Lung (tissue), 12 donors: ENCODE results near the gene PKP1. TPM values are rescaled to one million over a fixed set of nuclear protein-coding genes. Genes with fewer than 3 reads are reported as not detected.

Experiments used
- ATAC-seq: fragments of 200-7000 bp; cut with Tn5 transposase; one replicate; pipeline ENCODE4 v1.9.1; 2020; ENCODE audit warnings: moderate number of reproducible peaks; ENCODE audit not compliant: insufficient read depth, low FRiP score
- DNase-seq, 3 donors: peaks; one replicate each; pipeline ENCODE4 v3.0.0-alpha.2; 2013 to 2017
- H3K27ac ChIP-seq, 2 donors: one replicate each; pipeline ENCODE4 v1.5.1; 2013; ENCODE audit warnings: mild to moderate bottlenecking in 2 of 2, moderate library complexity in 2 of 2, control low read depth in 1 of 2, inconsistent platforms in 1 of 2, low read depth in 1 of 2, low read length in 1 of 2
- H3K27me3 ChIP-seq, 3 donors: one replicate each; pipeline ENCODE4 v1.5.1; 2013; ENCODE audit warnings: low read length in 2 of 3; ENCODE audit not compliant: control insufficient read depth in 3 of 3, insufficient read depth in 3 of 3
- H3K36me3 ChIP-seq, 4 donors: one replicate each; pipeline ENCODE4 v1.5.1; 2013; ENCODE audit warnings: low read length in 4 of 4, mild to moderate bottlenecking in 1 of 4, moderate library complexity in 1 of 4; ENCODE audit not compliant: control insufficient read depth in 4 of 4, insufficient read depth in 4 of 4
- H3K4me1 ChIP-seq, 5 donors: one replicate each; pipeline ENCODE4 v1.5.1; 2013; ENCODE audit warnings: low read length in 5 of 5, mild to moderate bottlenecking in 2 of 5, moderate library complexity in 1 of 5; ENCODE audit not compliant: control insufficient read depth in 5 of 5, insufficient read depth in 5 of 5
- H3K4me3 ChIP-seq: one replicate; pipeline ENCODE4 v1.5.1; 2013; ENCODE audit warnings: mild to moderate bottlenecking, control low read depth, moderate library complexity
- H3K9ac ChIP-seq, 2 donors: one replicate each; pipeline ENCODE4 v1.5.1; 2013; ENCODE audit warnings: low read length in 2 of 2, control low read depth in 1 of 2; ENCODE audit not compliant: insufficient read depth in 1 of 2
- H3K9me3 ChIP-seq, 4 donors: one replicate each; pipeline ENCODE4 v1.5.1; 2013; ENCODE audit warnings: low read length in 3 of 4, mild to moderate bottlenecking in 1 of 4, moderate library complexity in 1 of 4; ENCODE audit not compliant: control insufficient read depth in 4 of 4, insufficient read depth in 3 of 4
- WGBS, 2 donors: extraction: QIAGEN DNeasy Blood & Tissue Kit; methylation state at CpG; one replicate each; pipeline ENCODE4 v1.1.7; 2013; 5-methylcytosine and 5-hydroxymethylcytosine counted together
- polyA plus RNA-seq, 2 donors: library from polyadenylated mRNA; stranded (reverse); fragments of 200-250 nt; gene quantifications; one replicate each; pipeline ENCODE4 v1.2.1, GENCODE V29; 2013
- total RNA-seq, 2 donors: library from RNA; depleted of rRNA in 1 of 2; stranded (reverse); fragments of >200 nt in 1 of 2; gene quantifications; one replicate each; pipeline ENCODE4 v1.2.1, GENCODE V29; 2014 to 2021
- TF ChIP-seq, protein P1 (sequence below): IDR thresholded peaks from 2 replicates; pipeline ENCODE4 v1.5.1; 2012; ENCODE audit warnings: mild to moderate bottlenecking; ENCODE audit errors: control extremely low read depth, extremely low read depth
- donor health status: control.
- donor health status: control.
- donor health status: Bipolar disorder and iron deficiency.
- donor health status: healthy.
- donor health status: DM: yes; HTN: yes; CAD: no.

Gene PKP1
- total and polyA plus RNA-seq, 4 donors = 0.88 to 14.2 (median 3.1) TPM

DNA sequence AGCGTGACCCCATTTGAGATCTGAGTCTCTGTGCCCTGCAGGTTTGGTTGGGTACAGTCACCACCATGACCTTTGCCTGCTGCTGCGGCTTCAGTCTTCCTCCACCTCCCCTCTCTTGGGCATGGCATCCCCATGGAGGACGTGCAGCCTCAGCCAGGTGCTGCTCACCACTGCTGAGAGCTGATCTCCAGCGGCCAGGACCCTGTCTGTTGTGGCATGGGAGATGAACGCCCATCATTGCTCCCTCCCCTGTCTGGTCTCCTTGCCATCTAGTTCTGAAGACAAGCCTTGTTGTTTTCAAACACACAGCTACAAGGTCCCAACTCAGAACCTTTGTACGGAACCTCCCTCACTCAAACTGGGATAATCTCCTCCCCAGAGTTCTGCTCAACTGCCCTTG is 19.2 kb upstream of the PKP1 start:
- no peak overlapping the region for H3K9ac ChIP-seq
- 91 to 92% methylated on average over 6 of the region's 6 CpGs for WGBS, 2 donors
- no peaks in the 10 kb centered on the region for H3K9me3 ChIP-seq
- TF ChIP-seq, protein P1, sequence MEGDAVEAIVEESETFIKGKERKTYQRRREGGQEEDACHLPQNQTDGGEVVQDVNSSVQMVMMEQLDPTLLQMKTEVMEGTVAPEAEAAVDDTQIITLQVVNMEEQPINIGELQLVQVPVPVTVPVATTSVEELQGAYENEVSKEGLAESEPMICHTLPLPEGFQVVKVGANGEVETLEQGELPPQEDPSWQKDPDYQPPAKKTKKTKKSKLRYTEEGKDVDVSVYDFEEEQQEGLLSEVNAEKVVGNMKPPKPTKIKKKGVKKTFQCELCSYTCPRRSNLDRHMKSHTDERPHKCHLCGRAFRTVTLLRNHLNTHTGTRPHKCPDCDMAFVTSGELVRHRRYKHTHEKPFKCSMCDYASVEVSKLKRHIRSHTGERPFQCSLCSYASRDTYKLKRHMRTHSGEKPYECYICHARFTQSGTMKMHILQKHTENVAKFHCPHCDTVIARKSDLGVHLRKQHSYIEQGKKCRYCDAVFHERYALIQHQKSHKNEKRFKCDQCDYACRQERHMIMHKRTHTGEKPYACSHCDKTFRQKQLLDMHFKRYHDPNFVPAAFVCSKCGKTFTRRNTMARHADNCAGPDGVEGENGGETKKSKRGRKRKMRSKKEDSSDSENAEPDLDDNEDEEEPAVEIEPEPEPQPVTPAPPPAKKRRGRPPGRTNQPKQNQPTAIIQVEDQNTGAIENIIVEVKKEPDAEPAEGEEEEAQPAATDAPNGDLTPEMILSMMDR = no peak
- peaks cover 0 to 2% (median 2%) of the 10 kb centered on the region in 3 donors for H3K27me3 ChIP-seq
- no peaks in the 10 kb centered on the region for H3K36me3 ChIP-seq
- no peak for DNase-seq
- no peak for ATAC-seq
- no peak overlapping the region for H3K27ac ChIP-seq
- peaks cover 0 to 20% (median 9%) of the 10 kb centered on the region in 5 donors for H3K4me1 ChIP-seq
- no peak overlapping the region for H3K4me3 ChIP-seq

DNA sequence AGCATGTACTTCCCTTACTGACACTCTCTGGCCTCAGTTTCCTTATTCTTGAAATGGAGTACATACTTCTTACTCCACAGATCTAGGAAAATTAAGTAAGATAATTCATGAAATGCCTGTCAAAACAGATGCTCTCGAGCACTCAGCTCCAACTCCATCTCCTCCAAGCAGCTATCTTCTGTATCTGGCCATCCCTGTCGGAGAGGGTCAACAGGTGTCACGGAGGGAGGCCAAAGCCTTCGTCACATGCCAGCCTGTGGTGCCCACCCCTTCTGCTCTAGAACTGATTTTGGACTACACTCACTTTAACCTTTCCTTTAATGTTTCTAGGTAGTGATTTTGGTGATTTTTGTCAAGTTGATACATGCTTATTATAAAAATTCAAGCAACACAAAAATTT is 18.8 kb upstream of the PKP1 start:
- WGBS, 2 donors = 91 to 93% methylated on average over 4 of the region's 4 CpGs
- H3K27me3 ChIP-seq = peaks cover 0 to 2% (median 2%) of the 10 kb centered on the region in 3 donors
- TF ChIP-seq, protein P1 = no peak
- H3K27ac ChIP-seq = no peak overlapping the region
- H3K9me3 ChIP-seq = no peaks in the 10 kb centered on the region
- no peaks in the 10 kb centered on the region for H3K36me3 ChIP-seq
- no peak for DNase-seq
- no peak overlapping the region for H3K9ac ChIP-seq
- no peak for ATAC-seq
- H3K4me3 ChIP-seq = no peak overlapping the region
- H3K4me1 ChIP-seq = peaks cover 0 to 17% (median 9%) of the 10 kb centered on the region in 5 donors

DNA sequence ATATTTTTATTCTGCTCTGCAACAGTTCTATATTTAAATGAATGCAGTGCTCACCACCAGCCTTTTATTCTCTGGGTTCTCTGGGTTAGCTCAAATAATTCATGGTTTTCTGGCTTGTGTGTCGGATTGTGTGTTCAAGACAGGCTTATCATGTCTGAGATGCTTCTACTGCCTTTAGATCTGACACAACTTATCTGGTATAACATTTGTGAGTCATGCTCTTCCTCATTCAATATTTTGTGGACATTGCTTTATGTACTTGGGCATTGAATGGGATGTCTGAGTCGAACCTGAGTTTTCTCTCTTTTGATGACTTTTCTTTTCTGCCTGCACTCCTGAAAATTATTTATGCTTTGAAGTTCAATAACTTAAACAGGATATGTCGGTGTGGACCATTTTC is 17.6 kb upstream of the PKP1 start:
- H3K36me3 ChIP-seq = no peaks in the 10 kb centered on the region
- no peaks in the 10 kb centered on the region for H3K9me3 ChIP-seq
- H3K9ac ChIP-seq = no peak overlapping the region
- DNase-seq (no peak), ATAC-seq (no peak)
- 66 to 79% methylated on average over 3 of the region's 3 CpGs for WGBS, 2 donors
- TF ChIP-seq, protein P1 = no peak
- peaks cover 0 to 2% (median 2%) of the 10 kb centered on the region in 3 donors for H3K27me3 ChIP-seq
- peaks cover 0 to 9% (median 3%) of the 10 kb centered on the region in 5 donors for H3K4me1 ChIP-seq
- H3K27ac ChIP-seq = no peak overlapping the region
- no peak overlapping the region for H3K4me3 ChIP-seq

DNA sequence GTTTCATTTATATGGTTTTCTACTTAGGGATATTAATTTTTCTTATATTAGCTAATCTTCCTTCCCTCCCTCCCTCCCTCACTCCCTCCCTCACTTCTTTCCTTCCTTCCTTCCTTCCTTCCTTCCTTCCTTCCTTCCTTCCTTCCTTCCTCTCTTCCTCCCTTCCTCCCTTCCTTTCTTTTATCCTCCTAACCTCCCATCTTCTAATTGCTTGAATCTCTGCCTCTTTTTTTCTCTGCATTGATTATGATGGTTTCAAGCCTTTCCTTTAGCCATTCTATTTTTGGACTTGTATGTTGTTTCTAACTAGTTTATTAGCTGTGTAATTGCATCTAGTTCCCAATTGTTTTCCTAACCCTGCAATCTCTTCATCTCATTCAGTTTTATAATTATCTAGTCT is 17.0 kb upstream of the PKP1 start:
- TF ChIP-seq, protein P1 = no peak
- no peak overlapping the region for H3K9ac ChIP-seq

More for the DNA sequence above, 17.0 kb upstream of the PKP1 start:
- ATAC-seq = no peak
- no peak for DNase-seq
- no peak overlapping the region for H3K27ac ChIP-seq
- H3K4me1 ChIP-seq = peaks cover 0 to 9% (median 3%) of the 10 kb centered on the region in 5 donors
- H3K27me3 ChIP-seq = peaks cover 0 to 2% (median 2%) of the 10 kb centered on the region in 3 donors
- no peaks in the 10 kb centered on the region for H3K9me3 ChIP-seq
- no peaks in the 10 kb centered on the region for H3K36me3 ChIP-seq
- H3K4me3 ChIP-seq = no peak overlapping the region
